ENCODE measurements around the gene CAMTA1.

The CAMTA1 gene

GRCh38 chr1:7712731-7713323 lies 927.6 kb downstream of the CAMTA1 start:
- H3K27me3 ChIP-seq (ENCODE audit: insufficient read depth, poor library complexity, severe bottlenecking) = no peaks in the 10 kb centered on the region

GRCh38 chr1:7716506-7716905 lies 931.3 kb downstream of the CAMTA1 start:
- no peak for TF ChIP-seq CTCF (IDR thresholded peaks at IDR 0.05; ENCODE audit: poor library complexity, severe bottlenecking)
- Histone ChIP-seq H3K4me3 (ENCODE audit: severe bottlenecking) (no peak overlapping the region), H3K9me3 (ENCODE audit: severe bottlenecking) (no peaks in the 10 kb centered on the region), H3K4me1 (ENCODE audit: insufficient read depth, poor library complexity, severe bottlenecking) (no peaks in the 10 kb centered on the region), H3K27ac (ENCODE audit: poor library complexity, severe bottlenecking) (no peak overlapping the region), H3K36me3 (ENCODE audit: low read depth) (no peaks in the 10 kb centered on the region), H3K27me3 (ENCODE audit: insufficient read depth, poor library complexity, severe bottlenecking) (no peaks in the 10 kb centered on the region)
- ATAC-seq (ENCODE audit: low read depth) (no peak), DNase-seq (ENCODE audit: low spot score) (no peak)

More at GRCh38 chr1:7712731-7713323, 927.6 kb downstream of the CAMTA1 start:
- Histone ChIP-seq H3K36me3 (ENCODE audit: low read depth) (no peaks in the 10 kb centered on the region), H3K4me1 (ENCODE audit: insufficient read depth, poor library complexity, severe bottlenecking) (no peaks in the 10 kb centered on the region), H3K4me3 (ENCODE audit: severe bottlenecking) (no peak overlapping the region), H3K9me3 (ENCODE audit: severe bottlenecking) (no peaks in the 10 kb centered on the region), H3K27ac (ENCODE audit: poor library complexity, severe bottlenecking) (no peak overlapping the region)
- DNase-seq (ENCODE audit: low spot score) (no peak), ATAC-seq (ENCODE audit: low read depth) (no peak)
- no peak for TF ChIP-seq CTCF (IDR thresholded peaks at IDR 0.05; ENCODE audit: poor library complexity, severe bottlenecking)

GRCh38 chr1:7717748-7718368 lies 932.6 kb downstream of the CAMTA1 start:
- Histone ChIP-seq H3K4me3 (ENCODE audit: severe bottlenecking) (no peak overlapping the region), H3K4me1 (ENCODE audit: insufficient read depth, poor library complexity, severe bottlenecking) (no peaks in the 10 kb centered on the region), H3K27ac (ENCODE audit: poor library complexity, severe bottlenecking) (no peak overlapping the region), H3K27me3 (ENCODE audit: insufficient read depth, poor library complexity, severe bottlenecking) (no peaks in the 10 kb centered on the region), H3K36me3 (ENCODE audit: low read depth) (no peaks in the 10 kb centered on the region), H3K9me3 (ENCODE audit: severe bottlenecking) (no peaks in the 10 kb centered on the region)
- TF ChIP-seq CTCF (IDR thresholded peaks at IDR 0.05; ENCODE audit: poor library complexity, severe bottlenecking) = no peak
- DNase-seq (ENCODE audit: low spot score) (no peak), ATAC-seq (ENCODE audit: low read depth) (no peak)

- no peak for TF ChIP-seq CTCF (IDR thresholded peaks at IDR 0.05; ENCODE audit: poor library complexity, severe bottlenecking)
- no peaks in the 10 kb centered on the region for H3K36me3 ChIP-seq (ENCODE audit: low read depth)
- H3K4me3 ChIP-seq (ENCODE audit: severe bottlenecking) = no peak overlapping the region
- no peak for DNase-seq (ENCODE audit: low spot score)
- no peaks in the 10 kb centered on the region for H3K27me3 ChIP-seq (ENCODE audit: insufficient read depth, poor library complexity, severe bottlenecking)
- no peaks in the 10 kb centered on the region for H3K9me3 ChIP-seq (ENCODE audit: severe bottlenecking)
- no peaks in the 10 kb centered on the region for H3K4me1 ChIP-seq (ENCODE audit: insufficient read depth, poor library complexity, severe bottlenecking)
- no peak for ATAC-seq (ENCODE audit: low read depth)
- no peak overlapping the region for H3K27ac ChIP-seq (ENCODE audit: poor library complexity, severe bottlenecking)
Measured at GRCh38 chr1:7719468-7720094, 934.3 kb downstream of the CAMTA1 start.

All from RWPE2 (cell line).